NCI-H1417 treated with DMSO at 0.1 percent for 48 hours (cell line): Measurements from ENCODE around the gene VSIG8.

Experiments
- DNase-seq: peaks from one replicate; lab custom pipeline; 2025; lab: John Stamatoyannopoulos, UW

The VSIG8 gene

DNA sequence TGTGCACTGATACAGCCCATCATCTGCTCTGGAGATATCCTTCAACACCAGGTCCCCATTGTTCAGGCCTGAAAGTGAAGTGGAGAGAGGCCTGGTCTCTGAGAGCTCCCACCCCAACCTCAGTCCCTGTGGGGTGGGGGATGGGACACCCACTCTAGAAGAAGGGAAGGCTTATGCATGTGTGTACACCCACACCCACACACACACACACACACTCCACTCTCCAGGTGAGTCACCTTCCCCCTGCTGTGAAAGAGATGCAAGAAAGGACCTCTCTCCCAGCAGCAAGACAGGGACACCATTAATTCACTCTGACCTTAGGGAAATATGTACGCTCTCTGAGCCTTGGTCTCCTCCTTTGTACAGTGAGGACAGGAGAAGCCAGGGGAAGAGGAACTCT, 5.9 kb downstream of the VSIG8 start:
- no peak for DNase-seq

DNA sequence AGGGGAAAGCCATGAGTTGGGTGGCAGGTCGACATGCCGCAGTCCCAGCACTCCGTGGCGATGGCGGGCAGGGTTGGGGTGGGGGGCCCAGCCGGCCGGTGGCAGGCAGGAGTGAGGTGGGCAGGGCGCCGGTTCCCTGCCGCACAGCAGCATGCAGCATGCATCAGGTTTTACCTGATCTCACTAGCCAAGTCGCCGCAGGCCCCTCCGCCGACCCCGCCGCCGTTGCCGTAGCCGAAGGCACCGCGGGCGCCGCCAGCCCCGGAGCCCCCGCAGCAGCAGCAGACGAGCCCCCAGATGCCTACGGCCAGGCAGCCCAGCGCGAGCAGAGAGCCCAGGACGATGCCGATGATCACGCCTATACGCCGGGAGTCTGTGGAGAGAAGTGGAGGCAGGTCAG, 6.7 kb downstream of the VSIG8 start:
- no peak for DNase-seq

DNA sequence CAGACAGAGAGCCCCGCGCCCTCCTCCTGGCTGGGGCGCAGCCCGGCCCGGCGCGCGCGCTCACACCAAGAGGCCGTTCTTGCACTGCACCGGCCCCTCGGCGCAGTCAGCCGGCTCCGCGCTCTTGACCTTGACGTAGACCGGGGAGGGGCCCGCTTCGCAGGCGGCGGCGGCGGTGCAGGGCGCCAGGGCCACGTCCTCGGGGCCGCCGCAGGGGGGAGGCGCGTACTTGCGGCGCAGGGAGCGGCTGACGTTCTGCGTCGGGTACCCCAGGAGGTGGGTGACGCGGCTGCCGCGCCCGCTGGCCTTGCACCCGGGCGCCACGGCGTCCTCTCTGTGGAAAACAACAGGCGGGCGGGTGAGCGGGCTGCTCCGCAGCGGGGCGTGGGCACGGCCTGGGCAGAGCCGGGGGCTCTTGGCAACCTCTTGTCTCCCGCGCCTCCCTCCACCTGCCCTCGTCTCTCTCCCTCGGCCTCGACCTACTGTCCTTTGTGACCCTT, 7.7 kb downstream of the VSIG8 start:
- DNase-seq, result peak; percentile 35

DNA sequence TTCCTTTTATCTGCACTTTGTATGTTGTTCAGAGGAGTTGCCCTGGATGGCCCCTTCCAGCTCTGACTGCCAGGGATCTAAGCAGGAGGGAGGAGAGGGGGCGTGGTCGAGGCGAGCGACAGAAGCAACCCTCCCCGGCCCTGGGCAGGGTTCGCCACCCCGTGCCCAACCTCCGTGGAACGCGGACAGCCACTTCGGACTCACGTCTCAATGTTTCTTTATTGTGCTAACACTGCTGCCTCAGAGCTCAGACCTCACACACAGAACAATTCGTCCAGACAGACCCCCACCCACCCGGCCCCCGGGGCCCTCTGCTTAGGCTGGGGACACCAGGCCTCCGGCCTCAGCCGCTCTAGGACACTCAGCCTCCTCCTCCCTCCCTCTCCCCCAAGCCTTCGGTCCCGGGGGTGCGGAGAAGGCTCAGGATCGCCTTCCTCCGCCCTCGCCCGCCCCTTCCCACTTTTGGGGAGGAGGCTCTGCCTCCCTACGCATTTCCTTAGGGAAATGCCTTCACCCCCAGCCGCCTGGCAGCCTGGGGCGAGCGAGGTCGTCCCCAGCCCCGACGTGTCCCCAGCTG, 8.3 kb downstream of the VSIG8 start:
- DNase-seq, result no peak

DNA sequence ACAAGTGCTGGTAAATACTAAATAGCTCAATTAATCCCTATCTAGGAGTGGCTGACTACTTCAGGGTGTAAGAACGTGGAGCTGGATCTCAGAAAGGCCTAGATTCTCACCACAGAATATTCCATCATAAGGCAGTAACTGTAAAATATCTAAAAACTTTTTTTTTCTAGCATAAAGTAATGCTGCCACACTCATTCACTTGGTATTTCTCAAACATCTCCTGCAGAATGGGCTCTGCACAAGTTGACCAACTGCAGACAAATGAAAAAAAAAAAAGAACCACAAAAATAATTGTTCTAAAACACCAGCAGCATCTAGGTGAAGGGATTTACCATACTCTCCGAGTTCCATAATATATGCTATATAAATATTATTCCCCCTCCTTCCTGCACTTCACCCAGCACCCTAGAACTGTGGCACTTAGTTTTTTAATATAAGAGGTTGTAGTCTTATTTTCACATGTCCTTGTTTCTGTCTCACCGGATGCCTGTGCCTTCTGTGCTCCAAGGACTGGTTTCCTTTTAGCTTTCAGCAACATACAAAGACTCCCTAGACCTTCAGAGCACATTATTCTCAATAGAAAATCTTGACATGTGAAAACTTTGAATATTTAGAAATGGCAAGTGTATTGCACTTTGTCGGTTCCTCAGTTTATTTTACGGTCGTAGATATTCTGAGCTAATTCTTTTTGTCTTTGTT, 8.9 kb downstream of the VSIG8 start:
- DNase-seq, result no peak

DNA sequence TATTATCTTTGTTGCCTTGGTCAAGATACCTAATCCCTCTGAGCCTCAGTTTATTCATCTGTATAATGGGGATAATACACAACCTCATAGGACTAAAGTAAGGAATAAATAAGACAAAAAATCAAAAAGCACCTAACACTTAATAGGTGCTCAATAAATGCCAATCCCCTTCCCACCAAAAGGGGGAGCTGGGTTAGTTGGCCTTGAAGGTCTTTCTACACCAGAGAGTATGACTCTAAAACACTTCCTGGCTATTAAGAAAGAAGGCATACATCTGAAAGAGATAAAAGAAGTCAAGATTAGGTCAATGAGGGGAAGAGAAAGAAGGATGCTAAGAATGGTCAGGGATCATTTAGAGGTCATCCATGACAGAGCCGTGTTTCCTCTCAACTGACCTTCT, 11.1 kb downstream of the VSIG8 start:
- DNase-seq, result no peak

DNA sequence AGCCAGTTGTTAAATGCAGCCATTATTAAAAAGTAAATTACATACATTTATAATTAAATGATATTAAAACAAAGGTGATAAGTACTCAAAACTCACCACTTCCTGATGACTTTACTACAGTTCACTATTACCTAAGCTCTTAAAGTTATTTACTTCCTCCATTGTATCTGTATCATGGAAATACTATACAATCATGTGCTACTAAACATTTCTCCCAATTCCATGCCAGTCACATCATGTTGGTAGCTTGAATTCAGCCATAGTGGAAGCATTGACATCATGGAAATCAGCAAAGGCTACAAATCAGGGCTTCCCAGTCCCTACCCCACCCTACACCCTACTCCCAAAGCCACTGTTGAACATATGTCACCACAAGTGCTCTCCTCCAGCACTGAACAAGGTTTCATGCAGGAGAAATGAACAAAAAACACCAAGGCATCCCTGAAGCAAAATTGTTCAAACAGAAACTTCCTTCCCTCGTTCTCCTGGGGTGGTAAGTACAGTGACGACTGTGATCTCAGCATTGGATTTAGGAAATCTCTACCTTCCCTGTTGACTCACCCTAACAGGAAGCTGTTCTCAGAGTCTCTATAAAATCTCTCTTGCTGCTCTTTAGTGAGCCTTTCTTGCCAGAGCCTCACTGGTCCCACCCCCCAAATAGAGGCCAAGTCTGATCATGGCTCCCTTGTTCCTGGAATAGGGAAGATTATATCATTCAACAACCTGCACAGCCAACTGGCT, 12.7 kb downstream of the VSIG8 start:
- DNase-seq, result no peak

DNA sequence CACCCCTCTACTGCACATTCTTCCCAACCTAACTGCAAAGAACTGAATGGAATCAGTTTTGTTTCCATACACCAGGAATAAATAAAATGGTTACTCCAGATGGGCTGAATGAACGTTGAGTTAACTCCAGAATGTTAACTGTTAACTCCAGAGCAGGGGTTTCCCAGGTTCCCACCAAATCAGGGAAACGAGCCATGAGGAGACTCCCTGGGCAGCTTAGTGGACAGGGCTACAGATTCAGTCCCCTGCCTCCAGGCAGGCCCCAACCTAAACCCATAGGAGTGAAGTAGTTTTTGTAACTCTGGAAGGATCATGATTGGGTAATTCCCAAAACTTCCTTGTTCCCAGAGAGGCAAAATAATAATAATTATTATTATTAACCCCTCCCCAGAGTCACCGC, 14.1 kb downstream of the VSIG8 start:
- DNase-seq, result no peak

DNA sequence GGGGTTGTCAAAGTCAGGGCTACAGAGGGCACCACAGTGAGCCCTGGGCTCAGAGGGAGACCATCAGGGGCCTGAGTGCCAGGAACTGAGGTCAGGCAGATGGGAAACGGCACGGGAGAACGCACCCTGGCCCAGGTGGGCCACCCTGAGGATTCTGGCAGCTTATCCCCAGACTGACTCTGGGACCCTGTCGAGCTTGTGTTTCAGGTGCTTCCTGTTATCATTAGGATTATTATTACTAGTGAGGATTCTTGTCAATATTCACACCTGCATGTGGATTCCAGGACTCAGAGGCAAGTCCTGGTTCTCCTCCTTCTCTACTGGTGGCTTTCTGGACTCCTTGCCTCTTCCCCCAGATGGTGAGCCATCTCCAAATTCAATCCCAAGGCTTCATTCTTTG, 15.2 kb downstream of the VSIG8 start:
- no peak for DNase-seq

DNA sequence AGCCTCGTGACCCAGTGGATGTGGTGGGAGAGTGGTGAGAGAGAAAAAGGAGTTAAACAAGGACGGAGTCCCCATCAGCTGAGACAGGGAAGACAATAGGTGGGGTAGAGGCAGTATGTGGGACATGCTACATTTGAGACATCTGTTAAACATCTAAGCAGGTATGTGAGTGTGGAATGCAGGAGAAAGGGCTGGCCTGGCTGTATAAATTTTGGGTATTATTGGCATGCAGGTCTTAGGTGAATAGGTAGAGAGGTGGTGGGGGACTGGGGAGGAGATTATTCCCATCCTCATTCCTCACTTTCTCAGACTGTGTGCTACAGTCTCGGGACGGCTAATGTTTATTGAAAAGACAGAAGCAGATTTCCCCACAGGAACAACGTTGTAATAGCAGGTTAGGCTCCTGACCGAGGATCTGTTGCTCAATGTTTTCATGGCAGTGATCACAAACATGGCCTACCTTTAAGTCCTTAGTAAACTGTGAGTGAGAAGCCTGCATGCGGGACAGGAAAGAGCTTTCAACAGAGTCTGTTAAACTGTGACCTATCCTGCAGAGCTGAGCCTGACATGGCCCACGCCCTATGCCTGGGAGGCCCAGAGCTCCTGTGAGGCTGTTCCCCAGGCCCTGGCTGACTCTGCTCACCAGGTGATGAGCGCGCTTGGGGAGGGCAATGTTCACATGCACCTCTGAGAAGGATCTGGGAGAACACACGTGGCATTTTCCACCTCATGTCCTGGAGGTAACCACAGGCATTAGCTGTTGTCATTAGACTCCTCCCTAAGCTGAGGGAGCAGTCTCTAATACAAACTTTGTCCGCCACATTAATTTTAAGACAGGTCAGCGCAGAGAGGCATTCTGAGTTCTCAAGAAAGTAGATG, 16.5 kb downstream of the VSIG8 start:
- DNase-seq, result no peak

DNA sequence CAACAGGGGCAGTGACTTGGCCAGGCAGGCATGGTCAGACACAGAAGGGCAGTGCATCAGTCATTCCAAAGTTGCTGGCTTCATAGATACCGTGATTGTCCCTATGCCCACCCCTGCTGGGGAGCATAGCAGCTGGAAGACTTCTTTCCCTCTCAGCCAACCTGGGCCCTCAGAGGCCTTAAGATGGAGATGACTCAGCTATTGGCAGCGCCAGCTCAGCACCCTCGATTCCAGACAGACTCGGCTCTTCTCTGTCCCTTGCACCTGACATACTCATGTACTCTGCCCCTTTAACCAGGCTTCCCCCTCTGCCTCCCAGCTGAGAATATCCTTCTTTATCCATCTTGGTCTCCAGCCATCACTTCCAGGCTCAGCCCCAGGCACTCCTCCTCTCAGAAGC, 19.0 kb downstream of the VSIG8 start:
- DNase-seq, result no peak

DNA sequence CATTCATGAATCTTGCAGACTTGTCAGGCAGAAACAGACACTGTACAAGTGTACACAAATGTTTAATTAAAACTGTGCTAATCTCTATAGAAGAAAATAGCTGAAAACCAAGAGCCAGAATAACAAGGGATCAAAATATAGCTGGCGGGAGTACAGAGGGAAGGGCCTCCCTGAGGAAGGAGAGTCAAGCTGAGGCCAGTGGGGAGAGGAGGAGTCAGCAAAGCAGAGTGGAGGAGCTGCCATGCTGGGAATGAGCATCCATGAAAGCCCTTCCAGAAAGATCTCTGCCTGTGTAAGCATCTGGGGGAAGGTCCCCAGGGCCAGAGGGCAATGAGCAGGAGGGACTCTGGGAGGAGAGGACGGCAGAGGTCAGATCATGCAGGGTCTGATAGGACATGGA, 20.7 kb downstream of the VSIG8 start:
- no peak for DNase-seq

DNA sequence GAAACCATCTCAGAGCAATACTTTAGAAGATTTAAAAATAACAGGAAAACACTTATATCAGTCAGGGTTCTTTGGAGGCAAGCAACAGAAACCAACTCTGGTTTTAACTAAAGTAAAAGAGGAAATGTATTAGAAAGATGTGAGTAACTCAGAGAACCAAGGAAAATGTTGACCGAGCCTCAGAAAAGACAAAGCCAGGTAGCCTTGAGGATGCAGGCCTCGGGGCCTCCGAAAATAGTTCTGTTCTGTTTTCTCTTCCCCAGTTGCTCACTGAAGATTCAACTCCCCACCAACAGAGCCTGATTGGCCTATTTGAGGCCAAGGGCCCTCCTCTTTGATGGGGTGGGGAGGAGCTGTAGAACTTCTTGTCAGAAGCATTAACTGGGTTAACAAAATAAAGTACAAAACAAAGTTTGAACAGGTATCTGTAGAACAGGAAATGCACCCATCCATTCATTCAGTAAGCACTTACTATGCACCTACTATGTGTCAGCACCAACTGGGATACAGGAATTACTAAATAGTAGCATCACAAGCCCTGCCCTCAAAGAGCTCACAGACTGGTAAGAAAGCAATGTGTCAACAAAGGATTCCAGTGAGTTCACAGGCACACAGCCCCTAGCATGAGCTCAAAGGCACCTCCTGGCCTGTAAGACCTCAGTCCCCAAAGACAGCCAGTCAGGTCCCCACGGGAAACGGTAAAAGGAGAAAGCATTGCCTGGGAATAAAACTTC, 23.2 kb downstream of the VSIG8 start:
- no peak for DNase-seq

DNA sequence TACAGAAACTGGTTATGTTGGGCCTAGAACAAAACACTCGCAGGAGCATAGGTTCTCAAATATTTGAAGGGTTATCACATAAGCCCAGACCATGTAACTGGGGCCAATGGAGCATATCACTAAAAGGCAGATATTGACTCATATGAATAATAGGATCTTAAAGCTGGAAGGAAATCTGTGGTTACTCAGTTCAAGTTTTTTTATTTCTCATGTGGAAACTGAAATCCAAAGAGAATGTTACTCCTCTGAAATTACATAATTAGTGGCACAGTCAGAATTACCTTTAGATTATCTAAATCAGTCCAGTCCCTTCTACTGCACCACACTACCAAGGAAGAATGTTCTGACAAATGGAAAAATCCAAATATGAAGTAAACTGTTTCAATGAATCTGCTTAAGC, 23.7 kb downstream of the VSIG8 start:
- DNase-seq, result no peak

DNA sequence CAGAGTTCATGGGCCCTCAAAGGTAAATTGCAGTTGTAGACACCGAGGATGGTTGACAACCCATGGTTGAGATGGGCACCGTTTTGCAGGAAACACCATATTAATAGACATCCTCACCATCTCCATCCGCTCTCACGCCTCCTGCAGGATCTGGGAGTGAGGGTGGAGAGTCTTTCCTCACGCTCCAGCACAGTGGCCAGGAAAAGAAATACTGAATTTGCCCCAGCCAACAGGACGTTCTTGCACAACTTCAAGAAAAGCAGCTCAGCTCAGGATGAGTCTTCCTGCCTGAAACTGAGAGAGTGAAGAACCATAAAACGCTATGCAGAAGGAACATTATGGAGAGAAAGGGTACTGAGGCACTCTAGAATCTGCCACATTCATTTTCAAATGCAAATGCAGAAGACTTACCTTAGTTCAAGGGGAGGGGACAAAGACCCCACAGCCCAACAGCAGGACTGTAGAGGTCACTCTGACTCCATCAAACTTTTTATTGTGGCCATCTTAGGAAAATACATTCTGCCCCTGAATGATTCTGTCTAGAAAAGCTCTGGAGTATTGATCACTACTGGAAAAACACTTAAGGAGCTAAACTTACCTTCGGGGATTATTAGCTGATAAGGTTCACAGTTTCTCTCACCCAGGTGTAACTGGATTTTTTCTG, 26.5 kb downstream of the VSIG8 start:
- DNase-seq, result no peak

DNA sequence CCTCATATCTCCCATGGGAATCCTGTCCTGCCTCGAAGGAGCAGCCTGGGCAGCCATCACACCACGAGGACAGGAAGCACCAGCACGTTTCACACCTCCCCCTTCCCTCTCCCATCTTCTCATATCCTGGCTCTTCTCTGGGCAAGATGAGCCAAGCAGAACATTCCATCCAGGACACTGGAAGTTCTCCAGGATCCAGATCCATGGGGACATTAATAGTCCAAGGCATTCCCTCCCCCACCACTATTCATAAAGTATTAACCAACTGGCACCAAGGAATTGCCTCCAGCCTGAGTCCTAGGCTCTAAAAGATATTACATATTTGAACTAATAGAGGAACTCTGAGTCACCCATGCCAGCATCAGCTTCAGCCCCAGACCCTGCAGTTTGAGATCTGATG, 27.1 kb downstream of the VSIG8 start:
- no peak for DNase-seq

DNA sequence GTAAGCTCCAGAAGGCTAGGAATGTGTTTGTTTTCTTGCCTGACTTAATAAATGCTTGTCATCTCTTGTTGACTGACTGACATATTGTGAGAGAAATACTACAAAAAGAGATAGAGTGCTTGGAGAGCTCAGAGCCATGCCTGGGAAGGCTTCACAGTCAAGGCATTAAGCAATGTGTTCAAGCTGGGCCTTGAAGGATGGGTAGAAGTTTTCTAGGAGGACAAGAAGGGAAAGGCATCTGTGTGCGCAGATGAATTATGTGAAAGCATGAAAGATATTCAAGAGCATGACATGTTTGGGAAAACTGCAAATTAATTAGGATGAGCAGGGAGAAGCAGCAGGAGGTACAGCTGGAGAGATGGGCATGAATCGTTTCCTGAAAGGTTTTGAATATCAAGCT, 30.1 kb downstream of the VSIG8 start:
- no peak for DNase-seq

DNA sequence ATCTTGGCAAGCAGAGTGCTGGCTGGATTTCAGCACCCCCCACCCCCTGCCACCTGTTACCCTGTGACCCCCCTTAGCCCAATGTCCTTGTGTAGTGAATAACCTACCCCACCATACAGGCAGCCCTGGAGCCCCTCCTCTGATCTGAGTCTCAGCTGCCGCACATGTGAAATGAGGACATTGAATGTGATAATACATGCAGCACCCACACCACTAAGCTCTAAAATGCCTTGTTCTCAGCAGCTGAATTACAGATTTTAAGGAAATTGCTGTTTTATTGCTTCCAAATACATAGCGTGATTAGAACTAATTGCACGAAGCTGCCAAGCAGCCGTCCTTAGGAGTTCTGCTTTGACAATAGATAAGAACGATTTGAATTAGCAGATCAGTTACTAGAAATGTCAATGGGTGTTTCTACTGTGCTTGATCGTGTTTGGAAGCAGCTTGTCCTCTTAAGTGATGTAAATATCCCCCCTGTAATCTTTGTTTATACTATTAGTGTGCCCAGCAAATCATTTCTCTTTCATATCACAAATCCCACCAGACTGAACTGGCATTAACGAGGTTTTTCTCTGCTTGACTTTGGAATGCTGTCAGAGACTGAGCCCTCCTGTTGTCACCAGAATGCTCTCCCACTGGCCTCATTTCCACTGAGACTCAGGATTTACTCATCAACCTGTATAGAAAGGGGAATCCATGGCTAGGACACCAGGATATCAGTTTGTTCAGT, 30.9 kb downstream of the VSIG8 start:
- no peak for DNase-seq

DNA sequence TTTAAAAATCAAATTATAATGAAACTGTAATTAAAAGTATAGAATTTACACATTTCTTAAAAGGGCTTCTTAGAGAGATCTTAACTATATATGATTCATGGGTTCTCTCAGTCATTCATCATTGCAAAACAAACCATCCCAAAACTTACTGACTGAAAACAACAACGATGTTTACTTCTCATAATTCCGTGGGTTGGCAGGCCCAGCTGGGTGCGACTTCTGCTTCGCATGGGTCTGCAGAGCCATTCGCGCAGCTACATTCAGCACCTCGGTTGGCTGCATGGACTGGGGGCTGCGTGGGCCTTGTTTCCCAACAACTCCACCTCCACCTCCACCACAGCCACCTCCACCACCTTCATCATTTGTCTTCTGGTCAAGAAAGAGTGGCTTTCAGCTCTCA, 31.7 kb downstream of the VSIG8 start:
- no peak for DNase-seq

DNA sequence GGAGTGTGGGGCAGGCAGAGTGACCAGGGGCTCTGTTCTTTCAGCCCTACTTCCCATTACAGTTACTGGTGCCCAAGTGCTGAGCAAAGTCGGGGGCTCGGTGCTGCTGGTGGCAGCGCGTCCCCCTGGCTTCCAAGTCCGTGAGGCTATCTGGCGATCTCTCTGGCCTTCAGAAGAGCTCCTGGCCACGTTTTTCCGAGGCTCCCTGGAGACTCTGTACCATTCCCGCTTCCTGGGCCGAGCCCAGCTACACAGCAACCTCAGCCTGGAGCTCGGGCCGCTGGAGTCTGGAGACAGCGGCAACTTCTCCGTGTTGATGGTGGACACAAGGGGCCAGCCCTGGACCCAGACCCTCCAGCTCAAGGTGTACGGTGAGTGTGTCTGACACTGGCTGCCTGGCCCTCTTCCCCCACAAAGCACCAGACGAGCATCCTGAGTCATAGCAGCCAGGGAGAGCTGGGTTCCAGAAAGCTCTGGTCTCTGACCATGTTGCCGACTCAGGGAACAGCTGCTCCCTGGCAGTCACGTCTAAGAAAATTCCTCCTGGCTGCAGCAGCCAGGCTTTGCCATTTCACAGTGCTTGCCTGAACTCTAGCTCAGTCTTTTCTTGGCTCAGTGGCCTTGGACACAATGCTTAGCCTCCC, 32.5 kb downstream of the VSIG8 start:
- DNase-seq, result no peak
